ENCODE data around the gene NRF1.

GRCh38 chr7:129778770-129779601 lies 167.5 kb downstream of the NRF1 start:
- peak; percentile 39 for TF ChIP-seq CTCF (IDR thresholded peaks at IDR 0.05; ENCODE audit: low read length)
- no peak for TF ChIP-seq EZH2 (IDR thresholded peaks at IDR 0.05; ENCODE audit: borderline replicate concordance, low read length)
